ENCODE results near the gene TNFRSF25. TPM values are rescaled to one million over a fixed set of nuclear protein-coding genes. Genes with fewer than 3 reads are reported as not detected.
A peak's percentile ranks its signal among the peaks of the same experiment; 100 is the strongest.

TNFRSF25 gene
- total RNA-seq, 6 experiments from 2014 or later: 1.8 to 3.2 (median 2.7) TPM

GRCh38 chr1:6491966-6492365 is 26.0 kb upstream of the TNFRSF25 start:
- peak overlapping the region; percentile 87 for H3K27ac Mint-ChIP-seq
- peaks cover 17% of the 10 kb centered on the region for H3K4me1 Mint-ChIP-seq (ENCODE audit: low read depth)
- no peak for DNase-seq
- no peaks in the 10 kb centered on the region for H3K36me3 Mint-ChIP-seq (ENCODE audit: low read depth)
- H3K27me3 Mint-ChIP-seq (ENCODE audit: insufficient read depth): peaks cover 6% of the 10 kb centered on the region
- no peaks in the 10 kb centered on the region for H3K9me3 Mint-ChIP-seq
- no peak for TF ChIP-seq CTCF (IDR thresholded peaks at IDR 0.05)
- peak overlapping the region; percentile 78; the same call in 1 of the 2 replicates for H3K4me3 Mint-ChIP-seq

- DNase-seq: peak; percentile 46
- Mint-ChIP-seq H3K9me3 (no peaks in the 10 kb centered on the region), H3K27ac (peak within 1 kb of the TSS; percentile 87), H3K27me3 (ENCODE audit: insufficient read depth) (peaks cover 6% of the 10 kb centered on the region), H3K4me1 (ENCODE audit: low read depth) (peaks cover 20% of the 10 kb centered on the region), H3K36me3 (ENCODE audit: low read depth) (no peaks in the 10 kb centered on the region), H3K4me3 (peak within 1 kb of the TSS; percentile 78)
- no peak for TF ChIP-seq CTCF (IDR thresholded peaks at IDR 0.05)
Measured at GRCh38 chr1:6491480-6491962, 25.5 kb upstream of the TNFRSF25 start, which contains the start of gene PLEKHG5. Gene PLEKHG5, minus strand, starts transcription at chr1:6491667. Its CDS starts 14,096 bp downstream, at chr1:6477571.

GRCh38 chr1:6491081-6491449 is 25.1 kb upstream of the TNFRSF25 start:
- Mint-ChIP-seq H3K27ac (peak overlapping the region; percentile 87), H3K4me3 (peak overlapping the region; percentile 78), H3K4me1 (ENCODE audit: low read depth) (peaks cover 25% of the 10 kb centered on the region), H3K36me3 (ENCODE audit: low read depth) (no peaks in the 10 kb centered on the region), H3K27me3 (ENCODE audit: insufficient read depth) (peaks cover 5% of the 10 kb centered on the region), H3K9me3 (no peaks in the 10 kb centered on the region)
- no peak for DNase-seq
- TF ChIP-seq CTCF (IDR thresholded peaks at IDR 0.05): no peak

GRCh38 chr1:6490181-6491080 is 24.5 kb upstream of the TNFRSF25 start:
- peak overlapping the region; percentile 87 for H3K27ac Mint-ChIP-seq
- no peaks in the 10 kb centered on the region for H3K36me3 Mint-ChIP-seq (ENCODE audit: low read depth)
- H3K4me3 Mint-ChIP-seq: peak overlapping the region; percentile 86
- TF ChIP-seq CTCF (IDR thresholded peaks at IDR 0.05): peak; percentile 60
- peak; percentile 64 for DNase-seq
- H3K27me3 Mint-ChIP-seq (ENCODE audit: insufficient read depth): no peaks in the 10 kb centered on the region; the same call in 1 of the 2 replicates
- H3K4me1 Mint-ChIP-seq (ENCODE audit: low read depth): peaks cover 25% of the 10 kb centered on the region
- no peaks in the 10 kb centered on the region for H3K9me3 Mint-ChIP-seq

GRCh38 chr1:6489799-6490180 is 23.8 kb upstream of the TNFRSF25 start:
- Mint-ChIP-seq H3K9me3 (no peaks in the 10 kb centered on the region), H3K36me3 (ENCODE audit: low read depth) (no peaks in the 10 kb centered on the region), H3K27ac (peak overlapping the region; percentile 52), H3K4me3 (peak overlapping the region; percentile 86), H3K27me3 (ENCODE audit: insufficient read depth) (peaks cover under 1% of the 10 kb centered on the region), H3K4me1 (ENCODE audit: low read depth) (peaks cover 25% of the 10 kb centered on the region)
- DNase-seq: peak; percentile 51
- peak; percentile 99 for TF ChIP-seq CTCF (IDR thresholded peaks at IDR 0.05)

Data from HFFc6 (cell line).